HepG2 (cell line): ENCODE results near the gene GRB2. TPM values are rescaled to one million over a fixed set of nuclear protein-coding genes. Genes with fewer than 3 reads are reported as not detected.

Experiments
- ATAC-seq: fragments of 200-7000 bp; cut with Tn5 transposase; 3 replicates; pipeline ENCODE4 v1.9.1; 2020; ENCODE audit warnings: mild to moderate bottlenecking, moderate library complexity
- BruUV-seq: library from RNA; stranded (reverse); fragments of 400-500 nt; replicated peaks from 2 replicates; lab custom pipeline; 2021; lab: Mats Ljungman, UMichigan
- CTCF ChIA-PET: fragments of 300-600 bp; formaldehyde crosslinking; extraction: SDS; loops from one replicate; lab custom pipeline; 2021; ENCODE audit warnings: low total read pairs, inconsistent platforms, low intra/inter-chr PET ratio; lab: Yijun Ruan, JAX
- POLR2A ChIA-PET: fragments of 350-600 bp; sonication (Branson Sonifier 250); formaldehyde crosslinking; loops from one replicate; lab custom pipeline; 2020; ENCODE audit warnings: antibody characterized with exemption, inconsistent platforms; lab: Yijun Ruan, JAX
- DNase-seq: peaks from one replicate; pipeline ENCODE4 v3.0.0-alpha.2; 2015; ENCODE audit warnings: low spot score
- FAIRE-seq: peaks from 3 replicates; lab custom pipeline; 2011; peaks lifted over from hg19 to GRCh38; lab: Jason Lieb, UNC
- H2AFZ ChIP-seq: one replicate; pipeline ENCODE4 v1.6.1; 2011; ENCODE audit warnings: low read length, inconsistent platforms
- H3K27ac ChIP-seq: fragments of 300-600 bp; 3 replicates; pipeline ENCODE4 v1.8.0; 2011; ENCODE audit warnings: mixed run types, mild to moderate bottlenecking, mixed read lengths, low read length, inconsistent platforms; ENCODE audit not compliant: insufficient read depth; ENCODE audit errors: extremely low read length
- H3K27me3 ChIP-seq, 2 experiments: fragments of 200-600 bp in 1 of 2; 2 replicates in 1 of 2; 3 replicates in 1 of 2; pipeline versions ENCODE4 v1.6.0 to v1.8.0; 2011; ENCODE audit warnings: low read length in 2 of 2, mild to moderate bottlenecking in 2 of 2, moderate library complexity in 2 of 2, inconsistent platforms in 1 of 2; ENCODE audit not compliant: insufficient read depth in 2 of 2, control insufficient read depth in 1 of 2
- H3K36me3 ChIP-seq, 2 experiments: fragments of 200-600 bp in 1 of 2; replicated peaks in 1 of 2; 2 replicates in 1 of 2; 3 replicates in 1 of 2; pipeline versions ENCODE4 v1.5.1 to v1.8.0; 2011; ENCODE audit warnings: low read length in 2 of 2, inconsistent platforms in 1 of 2; ENCODE audit not compliant: insufficient read depth in 2 of 2, control insufficient read depth in 1 of 2
- H3K4me1 ChIP-seq: 2 replicates; pipeline ENCODE4 v1.5.1; 2012; ENCODE audit warnings: low read length, inconsistent platforms; ENCODE audit not compliant: insufficient read depth
- H3K4me2 ChIP-seq: 2 replicates; pipeline ENCODE4 v1.6.0; 2011; ENCODE audit warnings: low read depth, low read length, inconsistent platforms
- H3K4me3 ChIP-seq, 3 experiments: fragments of 200-600 bp in 1 of 3; sonication (generic), shearing (Covaris generic) in 1 of 3; replicated peaks in 1 of 3; 2 replicates each; pipeline ENCODE4 v1.5.1; 2011 to 2016; ENCODE audit warnings: low read length in 3 of 3, inconsistent platforms in 2 of 3, low read depth in 2 of 3, mild to moderate bottlenecking in 2 of 3, control low read depth in 1 of 3, mixed read lengths in 1 of 3; ENCODE audit not compliant: insufficient read depth in 1 of 3
- H3K79me2 ChIP-seq: one replicate; pipeline ENCODE4 v1.6.1; 2011; ENCODE audit warnings: low read length, inconsistent platforms; ENCODE audit not compliant: insufficient read depth
- H3K9ac ChIP-seq: 2 replicates; pipeline ENCODE4 v1.6.0; 2011; ENCODE audit warnings: mild to moderate bottlenecking, low read depth, low read length, inconsistent platforms; ENCODE audit not compliant: insufficient read depth
- H3K9me3 ChIP-seq: 2 replicates; pipeline ENCODE4 v1.5.1; 2012; ENCODE audit warnings: mild to moderate bottlenecking, low read length
- H4K20me1 ChIP-seq: 2 replicates; pipeline ENCODE4 v1.6.0; 2011; ENCODE audit warnings: inconsistent platforms, mild to moderate bottlenecking, low read length, moderate library complexity; ENCODE audit not compliant: insufficient read depth
- FOXO1 ChIP-seq: sonication (generic); formaldehyde crosslinking; IDR thresholded peaks from 2 replicates; pipeline ENCODE4 v1.4.0; 2020; ENCODE audit warnings: missing genetic modification reagents
- KMT2A ChIP-seq: sonication (generic); formaldehyde crosslinking; IDR thresholded peaks from 2 replicates; pipeline ENCODE4 v1.4.0; 2020; ENCODE audit warnings: missing genetic modification reagents
- MAFG ChIP-seq: sonication (generic); formaldehyde crosslinking; IDR thresholded peaks from 2 replicates; pipeline ENCODE4 v1.5.1; 2020; ENCODE audit warnings: mild to moderate bottlenecking, missing genetic modification reagents
- MIXL1 ChIP-seq: IDR thresholded peaks from 2 replicates; pipeline ENCODE4 v1.6.1; 2016
- SP5 ChIP-seq: IDR thresholded peaks from 2 replicates; pipeline ENCODE4 v1.6.1; 2016; ENCODE audit warnings: low read depth, borderline replicate concordance
- ZFAT ChIP-seq: sonication (generic); formaldehyde crosslinking; conservative IDR thresholded peaks from 2 replicates; pipeline ENCODE4 v1.8.1; 2023; ENCODE audit warnings: missing genetic modification reagents, inconsistent platforms
- ZFX ChIP-seq: sonication (generic); formaldehyde crosslinking; IDR thresholded peaks from 2 replicates; pipeline ENCODE4 v1.4.0; 2020; ENCODE audit warnings: mild to moderate bottlenecking, low read depth, missing genetic modification reagents, moderate library complexity
- ZNF121 ChIP-seq: sonication (generic); formaldehyde crosslinking; IDR thresholded peaks from 2 replicates; pipeline ENCODE4 v1.5.0; 2020; ENCODE audit warnings: mild to moderate bottlenecking, missing genetic modification reagents
- ZNF230 ChIP-seq: sonication (generic); formaldehyde crosslinking; IDR thresholded peaks from 2 replicates; pipeline ENCODE4 v1.4.0; 2020; ENCODE audit warnings: mild to moderate bottlenecking, missing genetic modification reagents
- ZNF337 ChIP-seq: sonication (generic); formaldehyde crosslinking; IDR thresholded peaks from 2 replicates; pipeline ENCODE4 v1.5.1; 2020; ENCODE audit warnings: missing genetic modification reagents, low read depth, mild to moderate bottlenecking, borderline replicate concordance
- ZNF558 ChIP-seq: sonication (generic); formaldehyde crosslinking; IDR thresholded peaks from 2 replicates; pipeline ENCODE4 v1.9.0; 2022; ENCODE audit warnings: mild to moderate bottlenecking, missing genetic modification reagents, borderline replicate concordance
- ZNF567 ChIP-seq: sonication (generic); formaldehyde crosslinking; IDR thresholded peaks from 2 replicates; pipeline ENCODE4 v1.8.1; 2023; ENCODE audit warnings: mild to moderate bottlenecking, missing genetic modification reagents, borderline replicate concordance
- ZNF737 ChIP-seq: sonication (generic); formaldehyde crosslinking; IDR thresholded peaks from 2 replicates; pipeline ENCODE4 v1.5.0; 2020; ENCODE audit warnings: missing genetic modification reagents, mild to moderate bottlenecking, borderline replicate concordance
- ZSCAN9 ChIP-seq: IDR thresholded peaks from 2 replicates; pipeline ENCODE4 v1.6.1; 2016; ENCODE audit warnings: borderline replicate concordance
- WGBS: methylation state at CpG from one replicate; pipeline ENCODE4 v1.1.6; 2017; ENCODE audit warnings: low lambda C conversion rate; 5-methylcytosine and 5-hydroxymethylcytosine counted together
- in situ Hi-C: cut with HindIII; loops from 2 replicates; pipeline ENCODE4 v1.10.0; 2017; ENCODE audit warnings: low pct_unique_long_range_greater_than_20kb; ENCODE audit not compliant: extremely low pct_ligation_motif_present
- intact Hi-C: fragments of 100-400 bp; cut with micrococcal nuclease; formaldehyde crosslinking; loops from one replicate; pipeline ENCODE4 v1.10.0; 2022; ENCODE audit not compliant: unreplicated experiment
- polyA plus RNA-seq, 8 experiments: library from polyadenylated mRNA; depleted of rRNA in 3 of 8; stranded (reverse) in 7 of 8; unstranded in 1 of 8; fragments of >200 nt; fragmentation: Illumina TruSeq in 4 of 8; extraction: Trizol in 4 of 8; gene quantifications; 2 replicates each; pipeline versions ENCODE4 v1.2.1 to v1.2.3, GENCODE V29; 2011 to 2016; ENCODE audit warnings: low read depth in 4 of 8, missing spikeins in 1 of 8, mixed read lengths in 1 of 8; ENCODE audit not compliant: insufficient read depth in 1 of 8
- total RNA-seq, 5 experiments: library from RNA; depleted of rRNA; stranded (reverse); fragments of >200 nt; fragmentation: Illumina TruSeq; extraction: Trizol; gene quantifications; 2 replicates each; pipeline ENCODE4 v1.2.3, GENCODE V29; 2016; ENCODE audit warnings: low read depth in 1 of 5
- TF ChIP-seq, protein P1 (sequence below): sonication (generic); formaldehyde crosslinking; IDR thresholded peaks from 2 replicates; pipeline ENCODE4 v1.4.0; 2020; ENCODE audit warnings: missing genetic modification reagents, mild to moderate bottlenecking, borderline replicate concordance
- TF ChIP-seq, protein P2 (sequence below): IDR thresholded peaks from 2 replicates; pipeline ENCODE4 v1.6.1; 2012; ENCODE audit warnings: low read depth, low read length, improper control_type of control experiment

GRB2 gene
- total and polyA plus RNA-seq, 2 of the 13 experiments (the other 11 are each of a cell fraction or from before 2014, with no cell fraction given) = 84.6 to 92.3 TPM

DNA sequence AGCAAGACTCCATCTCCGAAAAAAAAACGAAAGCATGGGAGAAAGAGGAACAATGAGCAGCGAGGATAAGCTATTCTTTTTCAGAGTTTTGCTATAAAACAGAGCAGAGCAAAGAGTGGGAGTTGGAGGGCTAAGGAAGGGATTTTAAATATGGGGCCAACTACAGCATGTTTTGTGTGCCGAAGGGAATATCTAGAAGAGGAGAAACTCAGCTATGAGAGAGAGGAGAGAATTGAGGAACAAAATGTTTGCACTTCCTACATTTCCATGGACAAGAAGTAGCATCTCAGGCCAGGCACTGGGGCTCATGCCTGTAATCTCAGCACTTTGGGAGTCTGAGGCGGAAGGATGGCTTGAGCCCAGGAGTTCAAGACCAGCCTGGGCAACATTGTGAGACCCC lies 13.1 kb upstream of the GRB2 start:
- ATAC-seq = no peak
- in situ Hi-C loops = loop anchor here (10.0 kb wide), 1 partner anchor 454 kb away; no protein-coding TSS in a partner anchor
- ChIA-PET POLR2A (interaction anchor here (1.4 kb wide), 1 partner anchor 361 kb away, joined by 3 read pairs; no protein-coding TSS in a partner anchor), CTCF (no interaction called here)
- no peak overlapping the region for H3K4me3 ChIP-seq
- H2AFZ ChIP-seq = no peak overlapping the region
- H4K20me1 ChIP-seq = no peaks in the 10 kb centered on the region
- H3K27me3 ChIP-seq = peaks cover 0 to 5% of the 10 kb centered on the region in 2 experiments; a peak in 1 of 5 replicates
- FAIRE-seq = no peak
- TF ChIP-seq ZNF567 (CRISPR knock-in tag) (no peak), FOXO1 (CRISPR knock-in tag) (no peak), ZFAT (CRISPR knock-in tag) (no peak), ZNF121 (CRISPR knock-in tag) (0 out of 2 replicates have a peak, but pooled peaks have one; percentile 43), MIXL1 (no peak), ZSCAN9 (CRISPR knock-in tag) (no peak)
- no peak overlapping the region; the same call in 1 of the 2 replicates for H3K4me2 ChIP-seq
- no peak overlapping the region for H3K27ac ChIP-seq
- intact Hi-C loops = no loop called here
- WGBS = 63% methylated on average over 5 of the region's 5 CpGs
- BruUV-seq = no TSS peak
- H3K9me3 ChIP-seq = no peaks in the 10 kb centered on the region
- no peak for DNase-seq
- no peak overlapping the region for H3K9ac ChIP-seq
- H3K79me2 ChIP-seq = no peaks in the 10 kb centered on the region
- peaks cover 34% of the 10 kb centered on the region for H3K4me1 ChIP-seq
- H3K36me3 ChIP-seq = no peaks in the 10 kb centered on the region

DNA sequence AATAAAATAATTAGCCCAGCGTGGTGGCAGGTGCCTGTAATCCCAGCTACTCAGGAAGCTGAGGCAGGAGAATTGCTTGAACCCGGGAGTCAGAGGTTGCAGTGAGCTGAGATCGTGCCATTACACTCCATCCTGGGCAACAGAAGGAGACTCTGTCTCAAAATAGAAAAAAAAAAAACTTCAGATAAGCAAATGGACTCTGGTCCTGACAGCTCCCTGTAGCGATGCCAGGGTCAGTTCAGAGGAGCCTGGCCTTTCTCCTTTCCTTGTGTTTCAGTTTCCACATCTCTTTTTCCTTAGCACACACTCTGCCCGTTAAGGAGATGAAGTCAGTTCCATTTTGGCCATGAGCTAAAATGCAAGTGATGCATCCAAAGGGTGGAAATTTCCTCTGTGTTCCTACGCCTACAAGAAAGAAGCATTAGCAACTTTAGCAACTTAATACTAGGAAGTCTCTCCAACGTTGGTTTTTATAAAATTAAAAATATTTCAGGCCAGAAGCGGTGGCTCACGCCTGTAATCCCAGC lies 11.6 kb upstream of the GRB2 start:
- Histone ChIP-seq H3K9me3 (no peaks in the 10 kb centered on the region), H3K4me2 (peak overlapping the region; percentile 87), H3K4me1 (peaks cover 45% of the 10 kb centered on the region), H3K79me2 (no peaks in the 10 kb centered on the region), H3K4me3 (peak overlapping the region in 1 of 3 experiments; percentile 22; a peak in 2 of 6 replicates), H3K36me3 (no peaks in the 10 kb centered on the region), H3K9ac (peak overlapping the region; percentile 7; the same call in 1 of the 2 replicates), H2AFZ (peak overlapping the region; percentile 34), H4K20me1 (no peaks in the 10 kb centered on the region), H3K27me3 (peaks cover 0 to 5% of the 10 kb centered on the region in 2 experiments; a peak in 1 of 5 replicates), H3K27ac (peak overlapping the region; percentile 30)
- ChIA-PET CTCF (no interaction called here), POLR2A (interaction anchor here (0.9 to 1.5 kb wide), 3 partner anchors 19 to 39 kb away, joined by 3 to 7 read pairs (median 5); partner anchors contain the start of gene TMEM94)
- DNase-seq (no peak), FAIRE-seq (peak; percentile 26), ATAC-seq (no peak)
- no TSS peak for BruUV-seq
- intact Hi-C loops (no loop called here), in situ Hi-C loops (loop anchor here (10.0 kb wide), 1 partner anchor 452 kb away; no protein-coding TSS in a partner anchor)
- WGBS = 18% methylated on average over 9 of the region's 9 CpGs
- TF ChIP-seq, protein P1, sequence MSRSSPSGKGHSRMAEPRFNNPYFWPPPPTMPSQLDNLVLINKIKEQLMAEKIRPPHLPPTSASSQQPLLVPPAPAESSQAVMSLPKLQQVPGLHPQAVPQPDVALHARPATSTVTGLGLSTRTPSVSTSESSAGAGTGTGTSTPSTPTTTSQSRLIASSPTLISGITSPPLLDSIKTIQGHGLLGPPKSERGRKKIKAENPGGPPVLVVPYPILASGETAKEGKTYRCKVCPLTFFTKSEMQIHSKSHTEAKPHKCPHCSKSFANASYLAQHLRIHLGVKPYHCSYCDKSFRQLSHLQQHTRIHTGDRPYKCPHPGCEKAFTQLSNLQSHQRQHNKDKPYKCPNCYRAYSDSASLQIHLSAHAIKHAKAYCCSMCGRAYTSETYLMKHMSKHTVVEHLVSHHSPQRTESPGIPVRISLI (CRISPR knock-in tag) = peak; percentile 86
- no peak for TF ChIP-seq ZNF121 (CRISPR knock-in tag)
- TF ChIP-seq ZNF737 (CRISPR knock-in tag) = no peak
- TF ChIP-seq ZNF558 = no peak
- TF ChIP-seq, protein P2, sequence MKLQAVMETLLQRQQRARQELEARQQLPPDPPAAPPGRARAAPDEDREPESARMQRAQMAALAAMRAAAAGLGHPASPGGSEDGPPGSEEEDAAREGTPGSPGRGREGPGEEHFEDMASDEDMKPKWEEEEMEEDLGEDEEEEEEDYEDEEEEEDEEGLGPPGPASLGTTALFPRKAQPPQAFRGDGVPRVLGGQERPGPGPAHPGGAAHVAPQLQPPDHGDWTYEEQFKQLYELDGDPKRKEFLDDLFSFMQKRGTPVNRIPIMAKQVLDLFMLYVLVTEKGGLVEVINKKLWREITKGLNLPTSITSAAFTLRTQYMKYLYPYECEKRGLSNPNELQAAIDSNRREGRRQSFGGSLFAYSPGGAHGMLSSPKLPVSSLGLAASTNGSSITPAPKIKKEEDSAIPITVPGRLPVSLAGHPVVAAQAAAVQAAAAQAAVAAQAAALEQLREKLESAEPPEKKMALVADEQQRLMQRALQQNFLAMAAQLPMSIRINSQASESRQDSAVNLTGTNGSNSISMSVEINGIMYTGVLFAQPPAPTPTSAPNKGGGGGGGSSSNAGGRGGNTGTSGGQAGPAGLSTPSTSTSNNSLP = no peak
- TF ChIP-seq SP5 (CRISPR knock-in tag) = no peak
- no peak for TF ChIP-seq KMT2A (CRISPR knock-in tag)
- no peak for TF ChIP-seq ZNF230 (CRISPR knock-in tag)
- no peak for TF ChIP-seq ZNF337
- TF ChIP-seq ZFX (CRISPR knock-in tag) = 0 out of 2 replicates have a peak, but pooled peaks have one; percentile 27
- no peak for TF ChIP-seq MAFG (CRISPR knock-in tag)
